Amniotic stem cell (primary cell): ENCODE results near the gene CYP4F3.
"Not testable (repeated sequence)": the region's sequence is repeated elsewhere in the genome, so short reads cannot be mapped to it uniquely, and the experiment has no call there.

Experiments
- DNase-seq: peaks from one replicate; lab custom pipeline; 2025; lab: John Stamatoyannopoulos, UW

CYP4F3 gene

GRCh38 chr19:15666883-15667282, 26.2 kb downstream of the CYP4F3 start:
- DNase-seq: no peak

- DNase-seq: no peak
Measured at GRCh38 chr19:15669440-15669839, 28.7 kb downstream of the CYP4F3 start.

GRCh38 chr19:15669891-15670290, 29.2 kb downstream of the CYP4F3 start:
- DNase-seq: no peak

DNA sequence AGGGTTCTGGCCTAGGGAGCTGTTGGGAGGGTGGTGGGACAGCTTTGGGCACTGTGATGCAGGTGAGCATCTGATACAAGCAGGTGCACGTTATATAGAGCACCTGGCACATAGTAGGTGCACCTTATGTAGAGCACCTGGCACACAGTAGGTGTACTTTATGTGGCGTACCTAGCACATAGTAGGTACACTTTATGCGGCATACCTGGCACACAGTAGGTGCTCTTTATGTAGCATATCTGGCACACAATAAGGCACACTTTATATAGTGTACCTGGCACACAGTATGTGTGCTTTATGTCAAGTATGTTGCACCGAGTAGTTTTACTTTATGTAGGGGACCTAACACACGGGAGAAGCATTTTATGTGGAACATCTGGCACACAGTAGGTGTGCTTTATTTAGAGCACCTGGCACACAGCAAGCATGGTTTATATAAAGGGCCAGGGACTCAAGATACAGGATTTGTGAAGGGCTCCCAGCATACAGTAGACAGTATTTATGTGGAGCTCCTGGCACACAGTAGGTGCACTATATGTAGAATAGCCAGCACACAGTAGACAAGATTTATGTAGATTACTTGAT, 30.6 kb downstream of the CYP4F3 start:
- no peak for DNase-seq

- no peak for DNase-seq
Measured at GRCh38 chr19:15671891-15672579, 31.3 kb downstream of the CYP4F3 start.

GRCh38 chr19:15672580-15673175, 32.0 kb downstream of the CYP4F3 start, which contains the start of gene CYP4F12:
CYP4F12 (plus strand) TSS chr19:15673087; CDS start chr19:15673530, 443 bp downstream.
- no peak for DNase-seq

DNA sequence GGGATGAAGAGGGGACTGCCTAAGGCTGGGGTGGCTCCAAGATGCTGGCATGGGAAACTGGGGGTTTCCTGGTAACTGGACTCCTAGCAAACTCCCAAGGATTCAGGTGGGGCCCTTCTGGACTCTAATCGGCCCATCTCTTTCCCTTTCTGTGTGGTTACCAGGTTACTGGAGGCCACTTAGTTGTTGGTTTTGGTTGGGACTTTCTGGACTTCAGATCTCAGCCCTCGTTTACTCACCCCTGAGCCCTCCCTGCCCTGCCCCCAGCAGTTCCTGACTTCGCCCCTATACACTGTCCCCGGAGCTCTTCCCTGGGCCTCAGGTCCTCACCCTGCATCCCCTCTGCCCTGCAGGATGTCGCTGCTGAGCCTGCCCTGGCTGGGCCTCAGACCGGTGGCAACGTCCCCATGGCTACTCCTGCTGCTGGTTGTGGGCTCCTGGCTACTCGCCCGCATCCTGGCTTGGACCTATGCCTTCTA, 32.5 kb downstream of the CYP4F3 start:
- DNase-seq: no peak

GRCh38 chr19:15675560-15675959, 34.9 kb downstream of the CYP4F3 start:
- no peak for DNase-seq

DNA sequence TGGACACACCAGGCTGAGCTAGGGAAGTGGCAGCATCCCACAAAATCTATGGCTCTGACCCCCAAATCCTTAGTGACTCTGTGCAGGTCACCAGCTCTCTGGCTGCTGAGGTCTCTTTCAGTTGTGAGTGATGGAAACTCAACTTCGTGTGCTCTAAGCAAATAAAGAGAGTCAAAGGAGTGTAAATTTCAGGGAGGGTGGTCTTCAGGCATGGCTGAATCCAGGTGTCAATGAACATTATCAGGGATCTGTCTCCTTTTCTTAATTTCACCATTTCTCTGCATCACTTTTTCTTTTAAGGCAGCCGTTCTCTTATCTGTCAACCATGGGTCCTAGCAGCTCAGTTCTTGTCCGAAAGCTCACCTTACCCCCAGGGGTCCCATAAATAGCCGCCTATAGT, 38.4 kb downstream of the CYP4F3 start:
- DNase-seq: no peak

GRCh38 chr19:15679865-15680264, 39.2 kb downstream of the CYP4F3 start:
- not testable (repeated sequence) for DNase-seq

- no peak for DNase-seq
Measured at GRCh38 chr19:15680478-15681322, 40.0 kb downstream of the CYP4F3 start.

DNA sequence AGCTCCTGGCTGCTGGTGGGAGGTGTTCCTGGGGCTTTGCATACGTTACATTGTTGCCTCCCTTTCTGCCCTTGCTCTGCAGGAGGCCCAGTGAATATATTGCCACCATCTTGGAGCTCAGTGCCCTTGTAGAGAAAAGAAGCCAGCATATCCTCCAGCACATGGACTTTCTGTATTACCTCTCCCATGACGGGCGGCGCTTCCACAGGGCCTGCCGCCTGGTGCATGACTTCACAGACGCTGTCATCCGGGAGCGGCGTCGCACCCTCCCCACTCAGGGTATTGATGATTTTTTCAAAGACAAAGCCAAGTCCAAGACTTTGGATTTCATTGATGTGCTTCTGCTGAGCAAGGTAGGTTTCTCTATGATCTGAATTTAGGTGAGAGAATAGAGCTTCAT, 42.7 kb downstream of the CYP4F3 start:
- no peak for DNase-seq

- DNase-seq: no peak
Measured at GRCh38 chr19:15684828-15685227, 44.1 kb downstream of the CYP4F3 start.

DNA sequence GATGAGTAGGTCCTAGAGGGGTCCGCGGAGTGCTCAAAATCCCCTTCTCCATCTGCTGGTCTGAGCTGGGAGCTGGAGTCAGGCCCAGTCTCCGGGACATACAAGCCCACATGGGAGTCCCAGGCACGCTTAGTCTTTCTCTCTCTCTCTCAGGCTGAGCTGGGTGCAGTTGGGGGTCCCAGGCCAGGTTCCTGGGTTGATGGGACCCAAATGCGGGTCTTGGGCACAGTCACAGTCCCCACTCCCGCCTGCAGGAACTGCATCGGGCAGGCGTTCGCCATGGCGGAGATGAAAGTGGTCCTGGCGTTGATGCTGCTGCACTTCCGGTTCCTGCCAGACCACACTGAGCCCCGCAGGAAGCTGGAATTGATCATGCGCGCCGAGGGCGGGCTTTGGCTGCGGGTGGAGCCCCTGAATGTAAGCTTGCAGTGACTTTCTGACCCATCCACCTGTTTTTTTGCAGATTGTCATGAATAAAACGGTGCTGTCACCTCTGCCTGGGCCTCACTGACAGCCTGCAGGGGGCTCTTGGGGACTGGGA, 56.0 kb downstream of the CYP4F3 start:
- DNase-seq: no peak

GRCh38 chr19:15701757-15702533, 61.2 kb downstream of the CYP4F3 start:
- no peak for DNase-seq

GRCh38 chr19:15702534-15702930, 61.8 kb downstream of the CYP4F3 start:
- DNase-seq: no peak
